K562 (cell line): ENCODE data around the gene BIK. TPM values are rescaled to one million over a fixed set of nuclear protein-coding genes. Genes with fewer than 3 reads are reported as not detected.

ENCODE experiments used
- ARID1B ChIP-seq: fragments of 450-650 bp; IDR thresholded peaks from 2 replicates; pipeline ENCODE4 v1.6.1; 2016; ENCODE audit warnings: antibody characterized with exemption, mild to moderate bottlenecking, inconsistent platforms
- ATF7 ChIP-seq: fragments of 450-650 bp; IDR thresholded peaks from 2 replicates; pipeline ENCODE4 v1.7.1; 2014; ENCODE audit warnings: mild to moderate bottlenecking, moderate library complexity
- FOXJ3 ChIP-seq: sonication (generic); formaldehyde crosslinking; IDR thresholded peaks from 2 replicates; pipeline ENCODE4 v1.4.0; 2020; ENCODE audit warnings: mild to moderate bottlenecking, missing genetic modification reagents
- GABPB1 ChIP-seq: sonication (generic); formaldehyde crosslinking; IDR thresholded peaks from 2 replicates; pipeline ENCODE4 v1.8.0; 2022; ENCODE audit warnings: mild to moderate bottlenecking, missing genetic modification reagents
- KAT7 ChIP-seq: sonication (generic); formaldehyde crosslinking; IDR thresholded peaks from 2 replicates; pipeline ENCODE4 v1.8.0; 2022; ENCODE audit warnings: missing genetic modification reagents, mild to moderate bottlenecking, borderline replicate concordance
- MXI1 ChIP-seq: IDR thresholded peaks from 2 replicates; pipeline ENCODE4 v1.6.1; 2011; ENCODE audit warnings: low read depth, mild to moderate bottlenecking, improper control_type of control experiment, low read length
- SAFB ChIP-seq: fragments of 200-400 bp; formaldehyde crosslinking; IDR thresholded peaks from 2 replicates; pipeline ENCODE4 v1.6.1; 2017; ENCODE audit warnings: low read depth, low read length, borderline replicate concordance
- SMARCC2 ChIP-seq: fragments of 450-650 bp; IDR thresholded peaks from 2 replicates; pipeline ENCODE4 v1.6.1; 2017; ENCODE audit warnings: antibody characterized with exemption, moderate library complexity, mild to moderate bottlenecking, low read depth
- TBL1XR1 ChIP-seq, 2 experiments: IDR thresholded peaks; 2 replicates each; pipeline ENCODE4 v1.6.1; 2012; ENCODE audit warnings: improper control_type of control experiment in 2 of 2, low read length in 2 of 2, mild to moderate bottlenecking in 1 of 2
- TCF3 ChIP-seq: sonication (generic); formaldehyde crosslinking; IDR thresholded peaks from 2 replicates; pipeline ENCODE4 v1.4.0; 2020; ENCODE audit warnings: mild to moderate bottlenecking, missing genetic modification reagents
- ZNF347 ChIP-seq: fragments of 450-650 bp; formaldehyde crosslinking; IDR thresholded peaks from 2 replicates; pipeline ENCODE4 v1.4.0; 2020; ENCODE audit warnings: low read depth, mild to moderate bottlenecking, moderate library complexity
- ZNF408 ChIP-seq: fragments of 250-450 bp; sonication (Bioruptor Pico); IDR thresholded peaks from 2 replicates; pipeline ENCODE4 v1.4.0; 2020; ENCODE audit warnings: low read depth, mild to moderate bottlenecking, moderate library complexity
- ZNF586 ChIP-seq: fragments of 450-650 bp; formaldehyde crosslinking; conservative IDR thresholded peaks from 2 replicates; pipeline ENCODE4 v1.4.0; 2020; ENCODE audit warnings: mild to moderate bottlenecking, moderate library complexity
- ZNF778 ChIP-seq: fragments of 450-650 bp; formaldehyde crosslinking; IDR thresholded peaks from 2 replicates; pipeline ENCODE4 v1.4.0; 2020; ENCODE audit warnings: mild to moderate bottlenecking, moderate library complexity
- polyA plus RNA-seq, 8 experiments: library from polyadenylated mRNA; depleted of rRNA in 4 of 8; stranded (reverse) in 5 of 8; unstranded in 3 of 8; fragments of >200 nt; fragmentation: Nextera tagmentation in 2 of 8; fragmentation: Illumina TruSeq in 1 of 8; extraction: Ambion mirVana in 2 of 8; extraction: Trizol in 1 of 8; gene quantifications; 2 replicates each; pipeline versions ENCODE4 v1.2.1 to v1.2.3, GENCODE V29; 2011 to 2014; ENCODE audit warnings: inconsistent platforms in 1 of 8, missing spikeins in 1 of 8
- total RNA-seq, 7 experiments: library from RNA; depleted of rRNA in 6 of 7; stranded (reverse); fragments of >200 nt in 6 of 7; fragmentation: Illumina TruSeq in 2 of 7; extraction: Trizol in 2 of 7; gene quantifications; 2 replicates each; pipeline versions ENCODE4 v1.2.1 to v1.2.3, GENCODE V29; 2011 to 2021; ENCODE audit warnings: low replicate concordance in 1 of 7
- TF ChIP-seq, protein P1 (sequence below): fragments of 250-450 bp; sonication (Bioruptor Pico); IDR thresholded peaks from 2 replicates; pipeline ENCODE4 v1.4.0; 2020

The BIK gene
- total and polyA plus RNA-seq, 9 of the 15 experiments (the other 6 are each of a cell fraction or from before 2014, with no cell fraction given): 0.08 to 0.23 (median 0.18) TPM; not detected in 4

DNA sequence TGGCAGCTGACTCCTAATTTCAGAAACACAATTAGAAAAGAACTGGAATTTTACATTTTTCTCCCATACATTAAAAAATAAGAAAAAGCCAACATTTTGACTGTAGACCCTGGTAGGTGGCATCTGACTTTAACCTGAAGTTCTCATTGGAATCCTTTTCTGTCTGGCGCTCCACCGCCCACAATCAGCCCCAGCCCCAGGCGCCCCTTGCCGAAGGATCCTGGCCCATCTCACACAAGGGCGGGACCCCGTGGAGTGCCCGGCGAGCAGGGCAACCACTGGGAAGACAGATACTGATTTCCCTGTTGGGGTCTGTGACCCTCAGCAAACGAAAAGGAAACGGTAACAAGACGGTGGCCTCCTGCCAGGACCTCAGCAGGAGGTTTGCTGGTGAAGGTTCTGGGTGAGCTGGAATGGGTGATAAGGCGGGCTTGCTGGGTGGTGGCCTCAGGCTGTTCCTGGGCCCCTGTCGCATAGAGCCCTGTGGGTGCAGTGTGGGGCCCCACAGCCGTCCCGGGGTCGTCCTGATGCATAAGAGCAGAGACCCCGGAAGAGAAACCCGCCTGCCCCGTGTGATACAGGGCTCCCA is 56.5 kb downstream of the BIK start (continued):
- no peak for TF ChIP-seq FOXJ3 (CRISPR knock-in tag)
- TF ChIP-seq, protein P1, sequence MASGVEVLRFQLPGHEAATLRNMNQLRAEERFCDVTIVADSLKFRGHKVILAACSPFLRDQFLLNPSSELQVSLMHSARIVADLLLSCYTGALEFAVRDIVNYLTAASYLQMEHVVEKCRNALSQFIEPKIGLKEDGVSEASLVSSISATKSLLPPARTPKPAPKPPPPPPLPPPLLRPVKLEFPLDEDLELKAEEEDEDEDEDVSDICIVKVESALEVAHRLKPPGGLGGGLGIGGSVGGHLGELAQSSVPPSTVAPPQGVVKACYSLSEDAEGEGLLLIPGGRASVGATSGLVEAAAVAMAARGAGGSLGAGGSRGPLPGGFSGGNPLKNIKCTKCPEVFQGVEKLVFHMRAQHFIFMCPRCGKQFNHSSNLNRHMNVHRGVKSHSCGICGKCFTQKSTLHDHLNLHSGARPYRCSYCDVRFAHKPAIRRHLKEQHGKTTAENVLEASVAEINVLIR (CRISPR knock-in tag): no peak
- no peak for TF ChIP-seq SMARCC2
- TF ChIP-seq ZNF408: no peak
- TF ChIP-seq SAFB: no peak
- peak; percentile 33; the same call in 1 of the 2 replicates for TF ChIP-seq ARID1B
- TF ChIP-seq GABPB1 (CRISPR knock-in tag): no peak
- no peak for TF ChIP-seq ATF7
- no peak for TF ChIP-seq MXI1
- 0 out of 2 replicates have a peak, but pooled peaks have one; percentile 16 for TF ChIP-seq TCF3 (CRISPR knock-in tag)
- no peak for TF ChIP-seq KAT7 (CRISPR knock-in tag)
- no peak for TF ChIP-seq ZNF347 (CRISPR knock-in tag)
- TF ChIP-seq TBL1XR1 (IDR thresholded peaks at IDR 0.05; ENCODE audit: low read length in 2 of 2): no peak
- TF ChIP-seq ZNF586 (CRISPR knock-in tag): no peak
- TF ChIP-seq ZNF778 (CRISPR knock-in tag): no peak
